DND-41 (cell line): ENCODE data around the gene SLC38A11.

Source experiments
- ATAC-seq: fragments of 200-7000 bp; cut with Tn5 transposase; 3 replicates; pipeline ENCODE4 v1.9.1; 2021; ENCODE audit warnings: low read depth; ENCODE audit not compliant: insufficient read depth
- DNase-seq: peaks from one replicate; pipeline ENCODE4 v3.0.0-alpha.2; 2020
- H2AFZ ChIP-seq: 2 replicates; pipeline ENCODE4 v1.6.0; 2012; ENCODE audit warnings: low read depth, low read length
- H3K27ac ChIP-seq: 2 replicates; pipeline ENCODE4 v1.5.1; 2012; ENCODE audit warnings: low read length, inconsistent platforms
- H3K27me3 ChIP-seq: fragments of 200-600 bp; sonication (generic); 2 replicates; pipeline ENCODE4 v1.6.0; 2012; ENCODE audit warnings: low read length, mild to moderate bottlenecking, inconsistent platforms; ENCODE audit not compliant: insufficient read depth, poor library complexity
- H3K36me3 ChIP-seq: 2 replicates; pipeline ENCODE4 v1.5.1; 2012; ENCODE audit warnings: low read length, inconsistent platforms; ENCODE audit not compliant: insufficient read depth
- H3K4me1 ChIP-seq: 2 replicates; pipeline ENCODE4 v1.5.1; 2012; ENCODE audit warnings: mild to moderate bottlenecking, low read length; ENCODE audit not compliant: insufficient read depth
- H3K4me2 ChIP-seq: 2 replicates; pipeline ENCODE4 v1.6.0; 2012; ENCODE audit warnings: mild to moderate bottlenecking, moderate library complexity, low read length, inconsistent platforms; ENCODE audit not compliant: insufficient read depth
- H3K4me3 ChIP-seq, 2 experiments: fragments of 200-600 bp in 1 of 2; shearing (Covaris generic) in 1 of 2; 2 replicates each; pipeline ENCODE4 v1.5.1; 2012 to 2016; ENCODE audit warnings: inconsistent platforms in 2 of 2, low read length in 2 of 2, mild to moderate bottlenecking in 2 of 2, low read depth in 1 of 2, moderate library complexity in 1 of 2
- H3K79me2 ChIP-seq: 2 replicates; pipeline ENCODE4 v1.6.0; 2012; ENCODE audit warnings: low read length, inconsistent platforms; ENCODE audit not compliant: insufficient read depth
- H3K9ac ChIP-seq: 2 replicates; pipeline ENCODE4 v1.6.0; 2012; ENCODE audit warnings: low read depth, mild to moderate bottlenecking, inconsistent platforms, low read length, moderate library complexity
- H3K9me3 ChIP-seq: 2 replicates; pipeline ENCODE4 v1.5.1; 2012; ENCODE audit warnings: low read length, moderate library complexity, mild to moderate bottlenecking, inconsistent platforms; ENCODE audit not compliant: insufficient read depth, severe bottlenecking
- H4K20me1 ChIP-seq: 2 replicates; pipeline ENCODE4 v1.6.0; 2012; ENCODE audit warnings: low read length; ENCODE audit not compliant: insufficient read depth
- EZH2 ChIP-seq: IDR thresholded peaks from 3 replicates; pipeline ENCODE4 v1.6.1; 2012; ENCODE audit warnings: borderline replicate concordance, low read depth, mild to moderate bottlenecking, moderate library complexity, low read length, inconsistent platforms; ENCODE audit not compliant: severe bottlenecking
- TF ChIP-seq, protein P1 (sequence below): IDR thresholded peaks from 2 replicates; pipeline ENCODE4 v1.5.1; 2012; ENCODE audit warnings: borderline replicate concordance, low read length, moderate library complexity, mild to moderate bottlenecking; ENCODE audit not compliant: poor library complexity, severe bottlenecking; ENCODE audit errors: extremely low read depth

Gene SLC38A11

DNA sequence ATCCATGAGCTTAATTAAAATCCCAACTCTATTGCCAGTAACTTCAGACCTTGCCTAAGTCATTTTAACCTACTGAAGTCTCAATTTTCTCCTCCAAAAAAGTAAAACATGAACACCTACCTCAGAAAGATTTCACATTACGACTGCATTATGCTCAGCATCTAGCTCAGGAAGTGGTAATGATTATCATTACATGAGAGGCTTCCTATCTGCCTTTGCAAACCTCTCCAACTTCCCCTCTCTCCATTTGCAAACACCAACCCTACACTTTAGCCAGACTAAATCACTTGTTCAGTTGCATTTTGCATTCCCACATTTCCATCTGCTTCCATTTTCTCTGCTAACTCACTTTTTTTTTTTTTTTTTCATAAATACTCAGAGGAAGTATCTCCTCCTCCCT lies 6.8 kb downstream of the SLC38A11 start:
- Histone ChIP-seq H3K4me1 (peaks cover 12% of the 10 kb centered on the region), H3K79me2 (no peaks in the 10 kb centered on the region), H3K27ac (no peak overlapping the region), H3K9me3 (no peaks in the 10 kb centered on the region), H4K20me1 (no peaks in the 10 kb centered on the region), H3K27me3 (no peaks in the 10 kb centered on the region), H3K9ac (no peak overlapping the region), H3K4me3 (no peak overlapping the region), H3K4me2 (no peak overlapping the region), H3K36me3 (no peaks in the 10 kb centered on the region), H2AFZ (peak overlapping the region; percentile 4; the same call in 1 of the 2 replicates)
- no peak for DNase-seq
- 0 out of 3 replicates have a peak, but pooled peaks have one; percentile 37 for ATAC-seq
- TF ChIP-seq EZH2: no peak
- TF ChIP-seq, protein P1, sequence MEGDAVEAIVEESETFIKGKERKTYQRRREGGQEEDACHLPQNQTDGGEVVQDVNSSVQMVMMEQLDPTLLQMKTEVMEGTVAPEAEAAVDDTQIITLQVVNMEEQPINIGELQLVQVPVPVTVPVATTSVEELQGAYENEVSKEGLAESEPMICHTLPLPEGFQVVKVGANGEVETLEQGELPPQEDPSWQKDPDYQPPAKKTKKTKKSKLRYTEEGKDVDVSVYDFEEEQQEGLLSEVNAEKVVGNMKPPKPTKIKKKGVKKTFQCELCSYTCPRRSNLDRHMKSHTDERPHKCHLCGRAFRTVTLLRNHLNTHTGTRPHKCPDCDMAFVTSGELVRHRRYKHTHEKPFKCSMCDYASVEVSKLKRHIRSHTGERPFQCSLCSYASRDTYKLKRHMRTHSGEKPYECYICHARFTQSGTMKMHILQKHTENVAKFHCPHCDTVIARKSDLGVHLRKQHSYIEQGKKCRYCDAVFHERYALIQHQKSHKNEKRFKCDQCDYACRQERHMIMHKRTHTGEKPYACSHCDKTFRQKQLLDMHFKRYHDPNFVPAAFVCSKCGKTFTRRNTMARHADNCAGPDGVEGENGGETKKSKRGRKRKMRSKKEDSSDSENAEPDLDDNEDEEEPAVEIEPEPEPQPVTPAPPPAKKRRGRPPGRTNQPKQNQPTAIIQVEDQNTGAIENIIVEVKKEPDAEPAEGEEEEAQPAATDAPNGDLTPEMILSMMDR: no peak

DNA sequence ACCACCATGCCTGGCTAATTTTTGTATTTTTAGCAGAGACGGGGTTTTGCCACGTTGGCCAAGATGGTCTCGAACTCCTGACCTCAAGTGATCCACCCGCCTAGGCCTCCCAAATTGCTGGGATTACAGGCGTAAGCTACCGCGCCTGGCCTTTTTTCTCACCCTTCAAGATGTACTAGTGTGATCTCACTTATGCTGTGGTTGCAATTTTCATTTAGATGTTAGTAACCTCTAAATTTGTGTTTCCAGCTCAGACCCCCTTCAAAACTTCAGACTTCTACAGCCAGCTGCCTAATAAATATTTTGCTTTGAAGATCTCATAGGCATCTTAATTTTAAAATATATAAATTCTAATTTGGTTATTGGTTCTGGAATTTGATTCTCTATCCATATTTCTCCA lies 8.0 kb downstream of the SLC38A11 start:
- no peak overlapping the region for H3K27ac ChIP-seq
- H4K20me1 ChIP-seq: no peaks in the 10 kb centered on the region
- no peak overlapping the region for H3K4me3 ChIP-seq
- no peaks in the 10 kb centered on the region for H3K27me3 ChIP-seq
- no peaks in the 10 kb centered on the region for H3K36me3 ChIP-seq
- H3K4me1 ChIP-seq: peaks cover 12% of the 10 kb centered on the region
- H3K79me2 ChIP-seq: no peaks in the 10 kb centered on the region
- H3K4me2 ChIP-seq: no peak overlapping the region
- DNase-seq (no peak), ATAC-seq (no peak)
- H2AFZ ChIP-seq: no peak overlapping the region
- TF ChIP-seq, protein P1: no peak
- no peak for TF ChIP-seq EZH2
- H3K9ac ChIP-seq: no peak overlapping the region
- H3K9me3 ChIP-seq: no peaks in the 10 kb centered on the region

DNA sequence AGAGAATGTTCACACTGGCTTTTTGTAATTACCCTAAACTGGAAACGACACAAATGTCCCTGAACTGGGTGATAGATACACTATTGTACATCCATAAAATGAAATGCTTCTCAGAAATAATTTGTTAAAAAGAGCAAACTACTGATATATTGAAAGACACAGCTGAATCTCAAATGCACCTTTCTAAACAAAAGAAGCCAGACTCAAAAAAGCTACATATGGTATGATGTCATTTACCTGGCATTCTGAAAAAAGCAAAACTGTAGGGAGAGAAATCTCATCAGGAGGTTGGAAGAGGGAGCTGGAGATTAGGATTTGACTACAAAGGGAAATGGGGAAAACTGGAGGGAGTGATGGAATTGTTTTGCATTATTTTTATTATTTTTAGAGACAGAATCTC lies 12.0 kb downstream of the SLC38A11 start:
- Histone ChIP-seq H3K27me3 (no peaks in the 10 kb centered on the region), H3K79me2 (no peaks in the 10 kb centered on the region), H3K9me3 (no peaks in the 10 kb centered on the region), H3K27ac (no peak overlapping the region), H2AFZ (no peak overlapping the region), H3K9ac (no peak overlapping the region), H3K4me3 (no peak overlapping the region), H3K36me3 (no peaks in the 10 kb centered on the region), H3K4me1 (peaks cover 5% of the 10 kb centered on the region), H3K4me2 (no peak overlapping the region), H4K20me1 (no peaks in the 10 kb centered on the region)
- TF ChIP-seq EZH2: no peak
- TF ChIP-seq, protein P1: no peak
- ATAC-seq (no peak), DNase-seq (no peak)

DNA sequence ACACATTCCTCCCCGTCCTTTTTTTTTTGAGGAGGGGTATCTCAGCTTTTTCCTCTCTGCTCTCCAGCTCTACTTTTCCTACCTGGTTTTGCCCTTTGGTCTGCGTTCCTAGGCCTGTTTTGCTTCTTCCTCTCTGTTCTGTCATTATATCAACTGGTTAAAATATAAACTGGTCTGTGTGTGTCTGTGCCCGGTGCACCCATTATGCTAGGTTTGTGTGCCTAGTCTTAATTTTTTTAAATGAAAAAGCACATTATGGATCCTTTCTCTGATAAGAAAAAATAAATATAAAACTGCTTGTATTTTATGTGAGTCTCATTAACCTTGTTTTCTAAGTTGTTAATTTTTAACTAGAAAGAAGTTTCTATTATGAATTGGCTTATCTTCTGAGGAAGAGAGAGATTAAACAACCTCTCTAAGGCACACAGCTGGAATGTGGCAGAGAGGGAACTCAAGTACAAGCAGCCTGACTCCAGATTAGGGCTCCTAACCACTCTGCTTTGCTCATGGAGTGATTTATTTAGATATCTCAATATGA lies 17.4 kb downstream of the SLC38A11 start:
- Histone ChIP-seq H4K20me1 (no peaks in the 10 kb centered on the region), H3K36me3 (no peaks in the 10 kb centered on the region), H3K79me2 (no peaks in the 10 kb centered on the region), H3K27me3 (no peaks in the 10 kb centered on the region), H3K9me3 (no peaks in the 10 kb centered on the region), H3K4me3 (no peak overlapping the region), H3K9ac (no peak overlapping the region), H3K4me2 (no peak overlapping the region), H3K4me1 (no peaks in the 10 kb centered on the region), H2AFZ (peak overlapping the region; percentile 36; the same call in 1 of the 2 replicates), H3K27ac (no peak overlapping the region)
- TF ChIP-seq, protein P1: no peak
- TF ChIP-seq EZH2: no peak
- DNase-seq (no peak), ATAC-seq (no peak)
